GM12878 (cell line): ENCODE measurements around the gene RAD51B. TPM values are rescaled to one million over a fixed set of nuclear protein-coding genes. Genes with fewer than 3 reads are reported as not detected.

Experiments used
- ATAC-seq: fragments of 200-7000 bp; cut with Tn5 transposase; 3 replicates; pipeline ENCODE4 v1.9.1; 2020; ENCODE audit warnings: mild to moderate bottlenecking, moderate library complexity
- BruUV-seq: library from RNA; stranded (reverse); fragments of 400-500 nt; replicated peaks from 2 replicates; lab custom pipeline; 2021; lab: Mats Ljungman, UMichigan
- CTCF ChIA-PET: fragments of 300-600 bp; sonication (Branson Sonifier 250); formaldehyde crosslinking; extraction: SDS; loops from one replicate; lab custom pipeline; 2021; ENCODE audit warnings: inconsistent platforms; lab: Yijun Ruan, JAX
- POLR2A ChIA-PET: fragments of 350-600 bp; formaldehyde crosslinking; extraction: SDS; loops from one replicate; lab custom pipeline; 2021; ENCODE audit warnings: inconsistent platforms; lab: Charles Lee
- RAD21 ChIA-PET: fragments of 300-600 bp; sonication (Branson Sonifier 250); formaldehyde crosslinking; loops from one replicate; lab custom pipeline; 2023; ENCODE audit warnings: antibody characterized with exemption; ENCODE audit not compliant: unreplicated experiment; lab: Charles Lee
- SMC1A ChIA-PET: fragments of 300-600 bp; sonication (Branson Sonifier 250); formaldehyde crosslinking; loops from one replicate; lab custom pipeline; 2023; ENCODE audit not compliant: unreplicated experiment, uncharacterized antibody; lab: Charles Lee
- DNase-seq: peaks from one replicate; pipeline ENCODE4 v3.0.0-alpha.2; 2011; ENCODE audit warnings: low read depth, low spot score
- FAIRE-seq: peaks from 3 replicates; lab custom pipeline; 2011; peaks lifted over from hg19 to GRCh38; lab: Jason Lieb, UNC
- H2AFZ ChIP-seq: 2 replicates; pipeline ENCODE4 v1.6.0; 2011; ENCODE audit warnings: low read depth, low read length, control low read depth; ENCODE audit not compliant: control insufficient read depth
- H3K27ac ChIP-seq: 2 replicates; pipeline ENCODE4 v1.5.1; 2011; ENCODE audit warnings: control low read depth; ENCODE audit not compliant: control insufficient read depth, insufficient read depth
- H3K27me3 ChIP-seq, 2 experiments: replicated peaks in 1 of 2; 2 replicates each; pipeline versions ENCODE4 v1.6.0 to v1.6.1; 2011; ENCODE audit warnings: low read length in 1 of 2; ENCODE audit not compliant: control insufficient read depth in 2 of 2, insufficient read depth in 2 of 2
- H3K36me3 ChIP-seq, 2 experiments: 2 replicates each; pipeline ENCODE4 v1.5.1; 2011; ENCODE audit warnings: low read length in 1 of 2; ENCODE audit not compliant: control insufficient read depth in 2 of 2, insufficient read depth in 2 of 2
- H3K4me1 ChIP-seq: 2 replicates; pipeline ENCODE4 v1.6.1; 2011; ENCODE audit warnings: mild to moderate bottlenecking, low read length, moderate library complexity, mixed read lengths; ENCODE audit not compliant: control insufficient read depth, insufficient read depth
- H3K4me2 ChIP-seq: 2 replicates; pipeline ENCODE4 v1.6.0; 2011; ENCODE audit warnings: control low read depth; ENCODE audit not compliant: control insufficient read depth, insufficient read depth
- H3K4me3 ChIP-seq: fragments of 200-600 bp; sonication (generic); 2 replicates; pipeline ENCODE4 v1.5.1; 2016
- H3K79me2 ChIP-seq: 2 replicates; pipeline ENCODE4 v1.6.0; 2011; ENCODE audit warnings: low read length; ENCODE audit not compliant: control insufficient read depth, insufficient read depth
- H3K9ac ChIP-seq: 2 replicates; pipeline ENCODE4 v1.8.0; 2011; ENCODE audit warnings: low read length, control low read depth, mixed read lengths; ENCODE audit not compliant: control insufficient read depth, insufficient read depth
- H3K9me3 ChIP-seq: replicated peaks from 3 replicates; pipeline ENCODE4 v1.5.1; 2011; ENCODE audit warnings: mild to moderate bottlenecking, low read length; ENCODE audit not compliant: control insufficient read depth, insufficient read depth
- H4K20me1 ChIP-seq: 2 replicates; pipeline ENCODE4 v1.6.0; 2011; ENCODE audit not compliant: control insufficient read depth, insufficient read depth
- BCL3 ChIP-seq: IDR thresholded peaks from 2 replicates; pipeline ENCODE4 v1.6.1; 2011; ENCODE audit warnings: borderline replicate concordance, low read depth, mild to moderate bottlenecking, moderate library complexity, low read length; ENCODE audit not compliant: insufficient read depth, poor library complexity, severe bottlenecking
- BMI1 ChIP-seq: fragments of 450-650 bp; IDR thresholded peaks from 2 replicates; pipeline ENCODE4 v1.6.1; 2016; ENCODE audit warnings: mild to moderate bottlenecking, moderate library complexity, borderline replicate concordance
- CHD1 ChIP-seq: IDR thresholded peaks from 2 replicates; pipeline ENCODE4 v1.6.1; 2012; ENCODE audit warnings: low read depth, low read length, improper control_type of control experiment
- ETV6 ChIP-seq, 2 experiments: fragments of 450-650 bp in 1 of 2; IDR thresholded peaks in 1 of 2; conservative IDR thresholded peaks in 1 of 2; 2 replicates each; pipeline ENCODE4 v1.6.1; 2014; ENCODE audit warnings: antibody characterized with exemption in 1 of 2, borderline replicate concordance in 1 of 2, low read depth in 1 of 2, mild to moderate bottlenecking in 1 of 2, moderate library complexity in 1 of 2
- MAX ChIP-seq: IDR thresholded peaks from 2 replicates; pipeline ENCODE4 v1.6.1; 2012; ENCODE audit warnings: low read depth, low read length, improper control_type of control experiment
- MTA3 ChIP-seq: IDR thresholded peaks from 2 replicates; pipeline ENCODE4 v1.6.1; 2012; ENCODE audit warnings: low read length, inconsistent platforms, borderline replicate concordance
- NFIC ChIP-seq: IDR thresholded peaks from 2 replicates; pipeline ENCODE4 v1.6.1; 2012; ENCODE audit warnings: low read depth, mild to moderate bottlenecking, inconsistent platforms, low read length, moderate library complexity
- RBBP5 ChIP-seq: fragments of 200-600 bp; sonication (generic); conservative IDR thresholded peaks from 2 replicates; pipeline ENCODE4 v1.6.1; 2016
- REST ChIP-seq: IDR thresholded peaks from 2 replicates; pipeline ENCODE4 v1.6.1; 2012; ENCODE audit warnings: mild to moderate bottlenecking, low read depth, low read length
- RFX5 ChIP-seq: IDR thresholded peaks from 2 replicates; pipeline ENCODE4 v1.6.1; 2011; ENCODE audit warnings: low read depth, low read length, improper control_type of control experiment
- RUNX3 ChIP-seq: IDR thresholded peaks from 2 replicates; pipeline ENCODE4 v1.6.1; 2012; ENCODE audit warnings: low read length, inconsistent platforms
- SIX5 ChIP-seq: IDR thresholded peaks from 2 replicates; pipeline ENCODE4 v1.6.1; 2011; ENCODE audit warnings: mild to moderate bottlenecking, low read depth, low read length, moderate library complexity; ENCODE audit not compliant: severe bottlenecking
- STAT3 ChIP-seq: IDR thresholded peaks from 2 replicates; pipeline ENCODE4 v1.6.1; 2011; ENCODE audit warnings: low read depth, low read length, improper control_type of control experiment
- TAF1 ChIP-seq: IDR thresholded peaks from 2 replicates; pipeline ENCODE4 v1.6.1; 2011; ENCODE audit warnings: mild to moderate bottlenecking, low read depth, low read length, borderline replicate concordance
- TARDBP ChIP-seq: IDR thresholded peaks from 2 replicates; pipeline ENCODE4 v1.6.1; 2016; ENCODE audit warnings: borderline replicate concordance
- ZBTB11 ChIP-seq: fragments of 450-650 bp; formaldehyde crosslinking; IDR thresholded peaks from 2 replicates; pipeline ENCODE4 v1.5.0; 2022; ENCODE audit warnings: mild to moderate bottlenecking, missing genetic modification characterization
- WGBS: methylation state at CpG from one replicate; pipeline ENCODE4 v1.1.6; 2016; ENCODE audit warnings: low lambda C conversion rate; ENCODE audit not compliant: insufficient replicate concordance, insufficient coverage; ENCODE audit errors: missing lambda C conversion rate; 5-methylcytosine and 5-hydroxymethylcytosine counted together
- in situ Hi-C: fragments of 300-500 bp; cut with MboI; formaldehyde crosslinking; loops from 9 replicates; pipeline ENCODE4 v1.14.3; 2018; ENCODE audit warnings: mixed read lengths
- intact Hi-C: fragments of 100-400 bp; cut with micrococcal nuclease; formaldehyde crosslinking; loops from one replicate; pipeline ENCODE4 v1.14.2; 2022; ENCODE audit not compliant: unreplicated experiment
- polyA plus RNA-seq, 11 experiments: library from polyadenylated mRNA; depleted of rRNA in 4 of 11; unstranded in 6 of 11; stranded (reverse) in 5 of 11; fragments of >200 nt; fragmentation: Nextera tagmentation in 4 of 11; fragmentation: Illumina TruSeq in 1 of 11; extraction: Ambion mirVana in 4 of 11; extraction: Trizol in 1 of 11; gene quantifications; 1 replicate in 1 of 11; 2 replicates in 10 of 11; pipeline versions ENCODE4 v1.2.1 to v1.2.3, GENCODE V29; 2011 to 2016; ENCODE audit warnings: inconsistent platforms in 2 of 11, missing spikeins in 2 of 11, low read depth in 1 of 11
- total RNA-seq, 4 experiments: library from RNA; depleted of rRNA in 3 of 4; stranded (reverse); fragments of >200 nt in 3 of 4; fragmentation: Illumina TruSeq in 1 of 4; extraction: Trizol in 1 of 4; gene quantifications; 2 replicates each; pipeline versions ENCODE4 v1.2.1 to v1.2.3, GENCODE V29; 2013 to 2021

RAD51B gene
- total and polyA plus RNA-seq, 10 of the 15 experiments (the other 5 are each of a cell fraction or from before 2014, with no cell fraction given), result 9.8 to 26.8 (median 21.3) TPM

- TF ChIP-seq BCL3 (no peak), STAT3 (no peak), RUNX3 (no peak), MAX (no peak), NFIC (no peak), MTA3 (no peak), ZBTB11 (CRISPR knock-in tag) (no peak)
Measured at GRCh38 chr14:68652433-68652690, 832.8 kb downstream of the RAD51B start (continued).

- ATAC-seq, result no peak
- TF ChIP-seq ETV6 (conservative IDR thresholded peaks at IDR 0.05 in 1 of 2, IDR thresholded peaks at IDR 0.05 in 1 of 2; ENCODE audit: borderline replicate concordance in 1 of 2, low read depth in 1 of 2) (no peak), RFX5 (no peak), BMI1 (no peak), TAF1 (no peak), RBBP5 (no peak), TARDBP (no peak), CHD1 (no peak), REST (no peak), SIX5 (no peak)
Measured at GRCh38 chr14:68653108-68653507, 833.5 kb downstream of the RAD51B start.

More at GRCh38 chr14:68653108-68653507, 833.5 kb downstream of the RAD51B start:
- H2AFZ ChIP-seq, result no peak overlapping the region
- H3K36me3 ChIP-seq, result no peaks in the 10 kb centered on the region
- WGBS, result 77% methylated on average over 6 of the region's 6 CpGs
- DNase-seq (no peak), FAIRE-seq (no peak)
- intact Hi-C loops (no loop called here), in situ Hi-C loops (no loop called here)
- SMC1A ChIA-PET, result interaction anchor here (2.8 kb wide), 1 partner anchor 401 kb away, joined by 10 read pairs; no protein-coding TSS in a partner anchor
- no peak overlapping the region for H3K4me3 ChIP-seq
- RAD21 ChIA-PET, result no interaction called here
- CTCF ChIA-PET, result no interaction called here
- no peaks in the 10 kb centered on the region for H3K9me3 ChIP-seq
- H3K27ac ChIP-seq, result no peak overlapping the region
- no peaks in the 10 kb centered on the region for H3K4me1 ChIP-seq
- H3K79me2 ChIP-seq, result no peaks in the 10 kb centered on the region
- POLR2A ChIA-PET, result no interaction called here
- BruUV-seq, result no TSS peak
- H3K27me3 ChIP-seq, result no peaks in the 10 kb centered on the region
- no peak overlapping the region for H3K9ac ChIP-seq
- H3K4me2 ChIP-seq, result no peak overlapping the region
- H4K20me1 ChIP-seq, result no peaks in the 10 kb centered on the region
